ENCODE measurements around the gene AIPL1. TPM values are rescaled to one million over a fixed set of nuclear protein-coding genes. Genes with fewer than 3 reads are reported as not detected.
"Not testable (repeated sequence)": the region's sequence is repeated elsewhere in the genome, so short reads cannot be mapped to it uniquely, and the experiment has no call there.

Gene AIPL1, protein sequence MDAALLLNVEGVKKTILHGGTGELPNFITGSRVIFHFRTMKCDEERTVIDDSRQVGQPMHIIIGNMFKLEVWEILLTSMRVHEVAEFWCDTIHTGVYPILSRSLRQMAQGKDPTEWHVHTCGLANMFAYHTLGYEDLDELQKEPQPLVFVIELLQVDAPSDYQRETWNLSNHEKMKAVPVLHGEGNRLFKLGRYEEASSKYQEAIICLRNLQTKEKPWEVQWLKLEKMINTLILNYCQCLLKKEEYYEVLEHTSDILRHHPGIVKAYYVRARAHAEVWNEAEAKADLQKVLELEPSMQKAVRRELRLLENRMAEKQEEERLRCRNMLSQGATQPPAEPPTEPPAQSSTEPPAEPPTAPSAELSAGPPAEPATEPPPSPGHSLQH
- total RNA-seq, result not detected in 2 replicates

DNA sequence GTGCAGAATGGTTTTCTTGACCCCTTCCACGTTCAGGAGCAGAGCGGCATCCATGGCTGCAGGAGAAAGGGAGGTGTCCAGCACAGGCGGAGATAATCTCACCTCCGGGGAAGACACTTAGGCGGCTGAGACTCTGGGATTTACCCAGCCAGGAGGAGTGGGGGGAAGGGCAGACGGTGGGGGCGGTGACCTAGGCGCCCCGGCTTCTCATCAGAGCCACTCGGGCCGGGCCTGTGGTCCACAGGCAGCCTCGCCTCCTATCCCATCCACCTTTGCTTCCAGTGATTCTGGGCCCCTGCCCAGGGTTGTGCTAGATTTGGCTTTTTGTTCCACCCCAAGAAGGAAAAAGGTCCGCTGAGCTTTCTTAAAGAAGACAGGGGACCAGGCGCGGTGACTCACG is at the start of gene AIPL1:
Gene AIPL1, minus strand, starts transcription at position 71 of the 400 bp plus-strand sequence. Its CDS starts 17 bp downstream, at position 54.
- no peak within 1 kb of the TSS for H3K4me3 ChIP-seq (ENCODE audit: low read depth, low read length)
- DNase-seq (ENCODE audit: low read depth), result no peak
- no peak for TF ChIP-seq CTCF (conservative IDR thresholded peaks at IDR 0.05; ENCODE audit: low read depth, low read length)

- DNase-seq (ENCODE audit: low read depth), result no peak
- no peak for TF ChIP-seq CTCF (conservative IDR thresholded peaks at IDR 0.05; ENCODE audit: low read depth, low read length)
- H3K4me3 ChIP-seq (ENCODE audit: low read depth, low read length), result no peak overlapping the region
Observed at GRCh38 chr17:6483507-6483906, 48.6 kb upstream of the AIPL1 start.

DNA sequence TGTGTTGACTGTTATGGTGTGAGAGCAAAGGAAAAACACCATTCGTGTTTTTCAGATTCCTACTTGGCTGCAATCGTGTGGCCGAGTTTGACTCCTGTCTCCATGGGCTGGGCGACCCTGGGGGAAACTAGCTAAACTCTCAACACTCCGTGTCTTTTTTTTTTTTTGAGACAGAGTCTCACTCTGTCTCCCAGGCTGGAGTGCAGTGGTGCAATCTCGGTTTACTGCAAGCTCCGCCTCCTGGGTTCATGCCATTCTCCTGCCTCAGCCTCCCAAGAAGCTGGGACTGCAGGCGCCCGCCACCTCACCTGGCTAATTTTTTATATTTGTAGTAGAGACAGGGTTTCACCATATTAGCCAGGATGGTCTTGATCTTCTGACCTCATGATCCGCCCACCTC is 47.9 kb upstream of the AIPL1 start:
- H3K4me3 ChIP-seq (ENCODE audit: low read depth, low read length); DNase-seq (ENCODE audit: low read depth): not testable (repeated sequence)

GRCh38 chr17:6482105-6482455 is 47.2 kb upstream of the AIPL1 start:
- TF ChIP-seq CTCF (conservative IDR thresholded peaks at IDR 0.05; ENCODE audit: low read depth, low read length), result no peak
- DNase-seq (ENCODE audit: low read depth), result no peak
- no peak overlapping the region for H3K4me3 ChIP-seq (ENCODE audit: low read depth, low read length)

DNA sequence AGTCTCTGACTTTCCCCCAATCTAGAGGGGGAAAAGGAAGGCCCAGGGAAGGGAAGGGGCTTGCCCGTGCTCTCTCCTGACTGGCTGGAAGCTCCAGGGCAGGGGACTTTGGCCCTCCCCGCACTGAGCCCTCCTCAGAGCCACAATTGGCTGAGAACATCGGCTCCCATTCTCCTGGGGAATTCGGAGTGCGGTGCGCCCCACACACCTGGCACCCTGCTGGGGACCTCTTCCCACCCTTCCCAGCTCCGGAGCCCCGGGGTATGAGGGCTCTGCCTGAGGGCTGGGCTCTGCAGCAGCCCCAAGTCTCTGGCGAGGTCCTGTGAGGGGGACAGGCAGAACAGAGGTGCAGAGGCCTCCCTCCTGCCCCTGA is 45.4 kb upstream of the AIPL1 start:
- no peak for DNase-seq (ENCODE audit: low read depth)
- H3K4me3 ChIP-seq (ENCODE audit: low read depth, low read length), result no peak overlapping the region
- no peak for TF ChIP-seq CTCF (conservative IDR thresholded peaks at IDR 0.05; ENCODE audit: low read depth, low read length)

GRCh38 chr17:6479622-6480302 is 44.8 kb upstream of the AIPL1 start:
- no peak for TF ChIP-seq CTCF (conservative IDR thresholded peaks at IDR 0.05; ENCODE audit: low read depth, low read length)
- no peak overlapping the region for H3K4me3 ChIP-seq (ENCODE audit: low read depth, low read length)

GRCh38 chr17:6478486-6478885 is 43.6 kb upstream of the AIPL1 start:
- DNase-seq (ENCODE audit: low read depth), result no peak
- no peak for TF ChIP-seq CTCF (conservative IDR thresholded peaks at IDR 0.05; ENCODE audit: low read depth, low read length)
- no peak overlapping the region for H3K4me3 ChIP-seq (ENCODE audit: low read depth, low read length)

More at GRCh38 chr17:6479622-6480302, 44.8 kb upstream of the AIPL1 start:
- DNase-seq (ENCODE audit: low read depth), result no peak
